ENCODE results near the gene MDGA2. TPM values are rescaled to one million over a fixed set of nuclear protein-coding genes. Genes with fewer than 3 reads are reported as not detected.

MDGA2 gene
- total and polyA plus RNA-seq, 2 of the 8 experiments (the other 6 are each of a cell fraction or from before 2014, with no cell fraction given), result 0.11 to 0.69 TPM

GRCh38 chr14:47102472-47102871 lies 572.9 kb downstream of the MDGA2 start:
- WGBS, 2 experiments (ENCODE audit: extremely low coverage in 1 of 2, insufficient coverage in 1 of 2, insufficient read length in 1 of 2, insufficient replicate concordance in 2 of 2, low coverage in 1 of 2, low lambda C conversion rate in 2 of 2, missing lambda C conversion rate in 1 of 2), result 85% methylated on average over 3 of the region's 3 CpGs; no CpG with 5 or more reads in 1 of the 2 experiments
- Histone ChIP-seq H4K8ac (ENCODE audit: extremely low read depth, insufficient read depth, low read length) (no peak overlapping the region), H2BK5ac (ENCODE audit: low read depth, low read length) (peak overlapping the region; percentile 67; the same call in 1 of the 2 replicates), H3K4ac (replicated peaks; ENCODE audit: insufficient read length, low read depth, low read length) (no peak overlapping the region), H2BK120ac (replicated peaks; ENCODE audit: low read depth, low read length) (no peak overlapping the region), H3K14ac (ENCODE audit: insufficient read length) (no peak overlapping the region), H3K27me3 (replicated peaks in 1 of 4; ENCODE audit: control insufficient read depth in 3 of 4, extremely low read depth in 1 of 4, insufficient read depth in 3 of 4, low read length in 3 of 4) (no peaks in the 10 kb centered on the region), H3K79me1 (ENCODE audit: low read depth, low read length) (no peaks in the 10 kb centered on the region), H3K27ac (ENCODE audit: low read depth, low read length) (no peak overlapping the region), H2AFZ (ENCODE audit: low read length) (no peak overlapping the region), H3K9me3 (ENCODE audit: insufficient read depth in 2 of 2, low read depth in 1 of 2, low read length in 1 of 2) (no peaks in the 10 kb centered on the region), H3K36me3 (ENCODE audit: control insufficient read depth in 2 of 4, insufficient read depth in 4 of 4, low read length in 3 of 4) (no peaks in the 10 kb centered on the region), H3K4me2 (ENCODE audit: insufficient read depth in 1 of 2, low read depth in 2 of 2, low read length in 2 of 2) (no peak overlapping the region), H3K56ac (replicated peaks; ENCODE audit: insufficient read length, low read depth, low read length) (no peak overlapping the region), H3K79me2 (ENCODE audit: control insufficient read depth in 1 of 2, insufficient read depth in 2 of 2, low read length in 2 of 2) (no peaks in the 10 kb centered on the region), H3K23ac (ENCODE audit: insufficient read length) (no peak overlapping the region), H2BK20ac (ENCODE audit: low read length) (peak overlapping the region; percentile 77; the same call in 1 of the 2 replicates), H4K5ac (ENCODE audit: insufficient read length, low read depth, low read length) (no peak overlapping the region), H2BK15ac (ENCODE audit: low read length) (no peak overlapping the region), H3K18ac (ENCODE audit: extremely low read depth, low read length) (peak overlapping the region; percentile 39; the same call in 1 of the 2 replicates), H3K9ac (replicated peaks in 1 of 4; ENCODE audit: extremely low read depth in 1 of 4, low read depth in 3 of 4, low read length in 3 of 4) (no peak overlapping the region), H4K91ac (replicated peaks; ENCODE audit: insufficient read length, low read length) (no peak overlapping the region), H3K4me3 (ENCODE audit: extremely low read depth in 1 of 4, insufficient read depth in 2 of 4, low read depth in 3 of 4, low read length in 4 of 4) (no peak overlapping the region), H2BK12ac (ENCODE audit: low read depth, low read length) (no peak overlapping the region), H2AK5ac (ENCODE audit: low read depth, low read length) (no peak overlapping the region), H4K20me1 (replicated peaks in 1 of 2; ENCODE audit: control insufficient read depth in 1 of 2, insufficient read depth in 2 of 2, low read length in 2 of 2) (no peaks in the 10 kb centered on the region), H3K4me1 (replicated peaks in 1 of 4; ENCODE audit: control insufficient read depth in 3 of 4, insufficient read depth in 4 of 4, low read length in 3 of 4) (peaks cover 2 to 10% (median 4%) of the 10 kb centered on the region in 4 experiments; a peak in 4 of 7 replicates), H3K23me2 (ENCODE audit: low read depth, low read length) (no peaks in the 10 kb centered on the region)
- FAIRE-seq (no peak), DNase-seq (ENCODE audit: low read depth in 1 of 2, low spot score in 2 of 2) (no peak)
- ChIA-PET POLR2A (ENCODE audit: partially characterized antibody) (no interaction called here), CTCF (ENCODE audit: partially characterized antibody) (no interaction called here)
- TF ChIP-seq BCL11A (IDR thresholded peaks at IDR 0.05; ENCODE audit: low read depth in 2 of 2, low read length in 2 of 2) (no peak), TBP (IDR thresholded peaks at IDR 0.05; ENCODE audit: low read depth, low read length) (no peak), EGR1 (IDR thresholded peaks at IDR 0.05; ENCODE audit: borderline replicate concordance, low read depth, low read length) (no peak), TAF7 (optimal IDR thresholded peaks at IDR 0.05; ENCODE audit: borderline replicate concordance, low read depth, low read length) (no peak), CTCF (IDR thresholded peaks at IDR 0.05; ENCODE audit: control extremely low read depth in 1 of 3, insufficient read depth in 1 of 3, low read depth in 1 of 3, low read length in 3 of 3) (no peak), SIX5 (IDR thresholded peaks at IDR 0.05; ENCODE audit: low read depth, low read length) (no peak), TEAD4 (IDR thresholded peaks at IDR 0.05; ENCODE audit: low read depth, low read length) (no peak), CHD2 (IDR thresholded peaks at IDR 0.05; ENCODE audit: low read length) (no peak)

Data from H1 (cell line).